HepG2 (cell line): Measurements from ENCODE around the gene CNOT2. TPM values are rescaled to one million over a fixed set of nuclear protein-coding genes. Genes with fewer than 3 reads are reported as not detected.

Source experiments
- ATAC-seq: fragments of 200-7000 bp; cut with Tn5 transposase; 3 replicates; pipeline ENCODE4 v1.9.1; 2020; ENCODE audit warnings: mild to moderate bottlenecking, moderate library complexity
- BruUV-seq: library from RNA; stranded (reverse); fragments of 400-500 nt; replicated peaks from 2 replicates; lab custom pipeline; 2021; lab: Mats Ljungman, UMichigan
- CTCF ChIA-PET: fragments of 300-600 bp; formaldehyde crosslinking; extraction: SDS; loops from one replicate; lab custom pipeline; 2021; ENCODE audit warnings: low total read pairs, inconsistent platforms, low intra/inter-chr PET ratio; lab: Yijun Ruan, JAX
- POLR2A ChIA-PET: fragments of 350-600 bp; sonication (Branson Sonifier 250); formaldehyde crosslinking; loops from one replicate; lab custom pipeline; 2020; ENCODE audit warnings: antibody characterized with exemption, inconsistent platforms; lab: Yijun Ruan, JAX
- DNase-seq: peaks from one replicate; pipeline ENCODE4 v3.0.0-alpha.2; 2015; ENCODE audit warnings: low spot score
- FAIRE-seq: peaks from 3 replicates; lab custom pipeline; 2011; peaks lifted over from hg19 to GRCh38; lab: Jason Lieb, UNC
- H2AFZ ChIP-seq: one replicate; pipeline ENCODE4 v1.6.1; 2011; ENCODE audit warnings: low read length, inconsistent platforms
- H3K27ac ChIP-seq: fragments of 300-600 bp; 3 replicates; pipeline ENCODE4 v1.8.0; 2011; ENCODE audit warnings: mixed run types, mild to moderate bottlenecking, mixed read lengths, low read length, inconsistent platforms; ENCODE audit not compliant: insufficient read depth; ENCODE audit errors: extremely low read length
- H3K27me3 ChIP-seq, 2 experiments: fragments of 200-600 bp in 1 of 2; 2 replicates in 1 of 2; 3 replicates in 1 of 2; pipeline versions ENCODE4 v1.6.0 to v1.8.0; 2011; ENCODE audit warnings: low read length in 2 of 2, mild to moderate bottlenecking in 2 of 2, moderate library complexity in 2 of 2, inconsistent platforms in 1 of 2; ENCODE audit not compliant: insufficient read depth in 2 of 2, control insufficient read depth in 1 of 2
- H3K36me3 ChIP-seq, 2 experiments: fragments of 200-600 bp in 1 of 2; replicated peaks in 1 of 2; 2 replicates in 1 of 2; 3 replicates in 1 of 2; pipeline versions ENCODE4 v1.5.1 to v1.8.0; 2011; ENCODE audit warnings: low read length in 2 of 2, inconsistent platforms in 1 of 2; ENCODE audit not compliant: insufficient read depth in 2 of 2, control insufficient read depth in 1 of 2
- H3K4me1 ChIP-seq: 2 replicates; pipeline ENCODE4 v1.5.1; 2012; ENCODE audit warnings: low read length, inconsistent platforms; ENCODE audit not compliant: insufficient read depth
- H3K4me2 ChIP-seq: 2 replicates; pipeline ENCODE4 v1.6.0; 2011; ENCODE audit warnings: low read depth, low read length, inconsistent platforms
- H3K4me3 ChIP-seq, 3 experiments: fragments of 200-600 bp in 1 of 3; sonication (generic), shearing (Covaris generic) in 1 of 3; replicated peaks in 1 of 3; 2 replicates each; pipeline ENCODE4 v1.5.1; 2011 to 2016; ENCODE audit warnings: low read length in 3 of 3, inconsistent platforms in 2 of 3, low read depth in 2 of 3, mild to moderate bottlenecking in 2 of 3, control low read depth in 1 of 3, mixed read lengths in 1 of 3; ENCODE audit not compliant: insufficient read depth in 1 of 3
- H3K79me2 ChIP-seq: one replicate; pipeline ENCODE4 v1.6.1; 2011; ENCODE audit warnings: low read length, inconsistent platforms; ENCODE audit not compliant: insufficient read depth
- H3K9ac ChIP-seq: 2 replicates; pipeline ENCODE4 v1.6.0; 2011; ENCODE audit warnings: mild to moderate bottlenecking, low read depth, low read length, inconsistent platforms; ENCODE audit not compliant: insufficient read depth
- H3K9me3 ChIP-seq: 2 replicates; pipeline ENCODE4 v1.5.1; 2012; ENCODE audit warnings: mild to moderate bottlenecking, low read length
- H4K20me1 ChIP-seq: 2 replicates; pipeline ENCODE4 v1.6.0; 2011; ENCODE audit warnings: inconsistent platforms, mild to moderate bottlenecking, low read length, moderate library complexity; ENCODE audit not compliant: insufficient read depth
- CC2D1A ChIP-seq: sonication (generic); formaldehyde crosslinking; IDR thresholded peaks from 2 replicates; pipeline ENCODE4 v1.8.1; 2023; ENCODE audit warnings: mild to moderate bottlenecking, missing genetic modification reagents
- CHD4 ChIP-seq: fragments of 200-600 bp; sonication (generic); IDR thresholded peaks from 2 replicates; pipeline ENCODE4 v1.7.0; 2017; ENCODE audit warnings: mild to moderate bottlenecking, low read length, borderline replicate concordance
- FIP1L1 ChIP-seq: fragments of 200-400 bp; formaldehyde crosslinking; IDR thresholded peaks from 2 replicates; pipeline ENCODE4 v1.6.1; 2018; ENCODE audit warnings: low read depth, mild to moderate bottlenecking, low read length, moderate library complexity, borderline replicate concordance; ENCODE audit not compliant: insufficient read depth
- MIER3 ChIP-seq: IDR thresholded peaks from 2 replicates; pipeline ENCODE4 v1.6.1; 2016; ENCODE audit warnings: missing compliant biosample characterization, borderline replicate concordance
- MYNN ChIP-seq: sonication (generic); formaldehyde crosslinking; IDR thresholded peaks from 2 replicates; pipeline ENCODE4 v1.4.0; 2020; ENCODE audit warnings: mild to moderate bottlenecking, low read depth, missing genetic modification reagents
- SIX1 ChIP-seq: sonication (generic); formaldehyde crosslinking; IDR thresholded peaks from 2 replicates; pipeline ENCODE4 v1.4.0; 2020; ENCODE audit warnings: missing genetic modification reagents, borderline replicate concordance
- ZFAT ChIP-seq: sonication (generic); formaldehyde crosslinking; conservative IDR thresholded peaks from 2 replicates; pipeline ENCODE4 v1.8.1; 2023; ENCODE audit warnings: missing genetic modification reagents, inconsistent platforms
- ZNF350 ChIP-seq: sonication (generic); formaldehyde crosslinking; IDR thresholded peaks from 2 replicates; pipeline ENCODE4 v1.4.0; 2020; ENCODE audit warnings: mild to moderate bottlenecking, low read depth, missing genetic modification reagents, borderline replicate concordance
- ZNF766 ChIP-seq: sonication (generic); formaldehyde crosslinking; IDR thresholded peaks from 2 replicates; pipeline ENCODE4 v1.5.0; 2020; ENCODE audit warnings: missing genetic modification reagents, borderline replicate concordance
- WGBS: methylation state at CpG from one replicate; pipeline ENCODE4 v1.1.6; 2017; ENCODE audit warnings: low lambda C conversion rate; 5-methylcytosine and 5-hydroxymethylcytosine counted together
- in situ Hi-C: cut with HindIII; loops from 2 replicates; pipeline ENCODE4 v1.10.0; 2017; ENCODE audit warnings: low pct_unique_long_range_greater_than_20kb; ENCODE audit not compliant: extremely low pct_ligation_motif_present
- intact Hi-C: fragments of 100-400 bp; cut with micrococcal nuclease; formaldehyde crosslinking; loops from one replicate; pipeline ENCODE4 v1.10.0; 2022; ENCODE audit not compliant: unreplicated experiment
- polyA plus RNA-seq, 8 experiments: library from polyadenylated mRNA; depleted of rRNA in 3 of 8; stranded (reverse) in 7 of 8; unstranded in 1 of 8; fragments of >200 nt; fragmentation: Illumina TruSeq in 4 of 8; extraction: Trizol in 4 of 8; gene quantifications; 2 replicates each; pipeline versions ENCODE4 v1.2.1 to v1.2.3, GENCODE V29; 2011 to 2016; ENCODE audit warnings: low read depth in 4 of 8, missing spikeins in 1 of 8, mixed read lengths in 1 of 8; ENCODE audit not compliant: insufficient read depth in 1 of 8
- total RNA-seq, 5 experiments: library from RNA; depleted of rRNA; stranded (reverse); fragments of >200 nt; fragmentation: Illumina TruSeq; extraction: Trizol; gene quantifications; 2 replicates each; pipeline ENCODE4 v1.2.3, GENCODE V29; 2016; ENCODE audit warnings: low read depth in 1 of 5
- TF ChIP-seq, protein P1 (sequence below): sonication (generic); formaldehyde crosslinking; IDR thresholded peaks from 2 replicates; pipeline ENCODE4 v1.9.0; 2021; ENCODE audit warnings: missing genetic modification reagents, mild to moderate bottlenecking, borderline replicate concordance
- TF ChIP-seq, protein P2 (sequence below): sonication (generic); formaldehyde crosslinking; IDR thresholded peaks from 2 replicates; pipeline ENCODE4 v1.4.0; 2020; ENCODE audit warnings: mild to moderate bottlenecking, missing genetic modification reagents
- TF ChIP-seq, protein P3 (sequence below): sonication (generic); formaldehyde crosslinking; IDR thresholded peaks from 2 replicates; pipeline ENCODE4 v1.8.1; 2023; ENCODE audit warnings: mild to moderate bottlenecking, inconsistent platforms, moderate library complexity, missing genetic modification reagents, borderline replicate concordance
- TF ChIP-seq, protein P4 (sequence below): sonication (generic); formaldehyde crosslinking; IDR thresholded peaks from 2 replicates; pipeline ENCODE4; 2020; ENCODE audit warnings: missing genetic modification reagents, mild to moderate bottlenecking, borderline replicate concordance

The CNOT2 gene
- total and polyA plus RNA-seq, 2 of the 13 experiments (the other 11 are each of a cell fraction or from before 2014, with no cell fraction given), result 54.5 to 76.6 TPM

DNA sequence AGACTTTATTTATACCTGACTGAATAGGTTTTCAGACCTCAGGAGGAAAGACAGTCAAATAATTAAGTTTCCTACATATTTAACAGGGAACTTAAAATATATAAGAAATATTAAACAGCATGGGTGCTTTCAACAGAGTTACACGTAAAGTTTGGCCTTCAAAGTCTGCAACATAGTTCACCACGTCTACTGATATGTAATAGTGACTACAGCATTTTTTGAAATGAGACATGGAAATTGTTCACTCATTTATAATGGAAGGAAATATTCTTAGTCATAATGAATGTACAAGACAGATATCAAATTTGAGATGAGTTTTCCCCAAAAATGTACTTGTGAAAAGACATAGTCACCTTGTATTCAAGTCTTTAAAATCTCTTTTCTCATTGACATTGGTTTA, 66.1 kb downstream of the CNOT2 start:
- no peaks in the 10 kb centered on the region for H3K4me1 ChIP-seq
- WGBS, result 97% methylated on average over 2 of the region's 2 CpGs
- H3K27ac ChIP-seq, result no peak overlapping the region
- FAIRE-seq (no peak), DNase-seq (no peak), ATAC-seq (no peak)
- H3K36me3 ChIP-seq, result peaks cover 1 to 11% of the 10 kb centered on the region in 2 experiments; a peak in 2 of 5 replicates
- BruUV-seq, result no TSS peak
- no peaks in the 10 kb centered on the region for H3K9me3 ChIP-seq
- H3K4me2 ChIP-seq, result no peak overlapping the region
- no peak overlapping the region for H2AFZ ChIP-seq
- intact Hi-C loops, result no loop called here
- no peak overlapping the region for H3K9ac ChIP-seq
- CTCF ChIA-PET, result no interaction called here
- in situ Hi-C loops, result no loop called here
- H3K27me3 ChIP-seq, result no peaks in the 10 kb centered on the region
- POLR2A ChIA-PET, result no interaction called here
- peaks cover 17% of the 10 kb centered on the region for H3K79me2 ChIP-seq
- H4K20me1 ChIP-seq, result peaks cover 4% of the 10 kb centered on the region; the same call in 1 of the 2 replicates
- H3K4me3 ChIP-seq, result no peak overlapping the region
- TF ChIP-seq, protein P1, sequence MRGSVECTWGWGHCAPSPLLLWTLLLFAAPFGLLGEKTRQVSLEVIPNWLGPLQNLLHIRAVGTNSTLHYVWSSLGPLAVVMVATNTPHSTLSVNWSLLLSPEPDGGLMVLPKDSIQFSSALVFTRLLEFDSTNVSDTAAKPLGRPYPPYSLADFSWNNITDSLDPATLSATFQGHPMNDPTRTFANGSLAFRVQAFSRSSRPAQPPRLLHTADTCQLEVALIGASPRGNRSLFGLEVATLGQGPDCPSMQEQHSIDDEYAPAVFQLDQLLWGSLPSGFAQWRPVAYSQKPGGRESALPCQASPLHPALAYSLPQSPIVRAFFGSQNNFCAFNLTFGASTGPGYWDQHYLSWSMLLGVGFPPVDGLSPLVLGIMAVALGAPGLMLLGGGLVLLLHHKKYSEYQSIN (CRISPR knock-in tag), result no peak
- TF ChIP-seq ZNF350, result no peak
- no peak for TF ChIP-seq ZFAT (CRISPR knock-in tag)
- TF ChIP-seq, protein P2, sequence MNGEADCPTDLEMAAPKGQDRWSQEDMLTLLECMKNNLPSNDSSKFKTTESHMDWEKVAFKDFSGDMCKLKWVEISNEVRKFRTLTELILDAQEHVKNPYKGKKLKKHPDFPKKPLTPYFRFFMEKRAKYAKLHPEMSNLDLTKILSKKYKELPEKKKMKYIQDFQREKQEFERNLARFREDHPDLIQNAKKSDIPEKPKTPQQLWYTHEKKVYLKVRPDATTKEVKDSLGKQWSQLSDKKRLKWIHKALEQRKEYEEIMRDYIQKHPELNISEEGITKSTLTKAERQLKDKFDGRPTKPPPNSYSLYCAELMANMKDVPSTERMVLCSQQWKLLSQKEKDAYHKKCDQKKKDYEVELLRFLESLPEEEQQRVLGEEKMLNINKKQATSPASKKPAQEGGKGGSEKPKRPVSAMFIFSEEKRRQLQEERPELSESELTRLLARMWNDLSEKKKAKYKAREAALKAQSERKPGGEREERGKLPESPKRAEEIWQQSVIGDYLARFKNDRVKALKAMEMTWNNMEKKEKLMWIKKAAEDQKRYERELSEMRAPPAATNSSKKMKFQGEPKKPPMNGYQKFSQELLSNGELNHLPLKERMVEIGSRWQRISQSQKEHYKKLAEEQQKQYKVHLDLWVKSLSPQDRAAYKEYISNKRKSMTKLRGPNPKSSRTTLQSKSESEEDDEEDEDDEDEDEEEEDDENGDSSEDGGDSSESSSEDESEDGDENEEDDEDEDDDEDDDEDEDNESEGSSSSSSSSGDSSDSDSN, result no peak
- TF ChIP-seq, protein P3, sequence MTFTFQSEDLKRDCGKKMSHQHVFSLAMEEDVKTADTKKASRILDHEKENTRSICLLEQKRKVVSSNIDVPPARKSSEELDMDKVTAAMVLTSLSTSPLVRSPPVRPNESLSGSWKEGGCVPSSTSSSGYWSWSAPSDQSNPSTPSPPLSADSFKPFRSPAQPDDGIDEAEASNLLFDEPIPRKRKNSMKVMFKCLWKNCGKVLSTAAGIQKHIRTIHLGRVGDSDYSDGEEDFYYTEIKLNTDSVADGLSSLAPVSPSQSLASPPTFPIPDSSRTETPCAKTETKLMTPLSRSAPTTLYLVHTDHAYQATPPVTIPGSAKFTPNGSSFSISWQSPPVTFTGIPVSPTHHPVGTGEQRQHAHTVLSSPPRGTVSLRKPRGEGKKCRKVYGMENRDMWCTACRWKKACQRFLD (CRISPR knock-in tag), result no peak
- no peak for TF ChIP-seq CC2D1A
- TF ChIP-seq, protein P4, sequence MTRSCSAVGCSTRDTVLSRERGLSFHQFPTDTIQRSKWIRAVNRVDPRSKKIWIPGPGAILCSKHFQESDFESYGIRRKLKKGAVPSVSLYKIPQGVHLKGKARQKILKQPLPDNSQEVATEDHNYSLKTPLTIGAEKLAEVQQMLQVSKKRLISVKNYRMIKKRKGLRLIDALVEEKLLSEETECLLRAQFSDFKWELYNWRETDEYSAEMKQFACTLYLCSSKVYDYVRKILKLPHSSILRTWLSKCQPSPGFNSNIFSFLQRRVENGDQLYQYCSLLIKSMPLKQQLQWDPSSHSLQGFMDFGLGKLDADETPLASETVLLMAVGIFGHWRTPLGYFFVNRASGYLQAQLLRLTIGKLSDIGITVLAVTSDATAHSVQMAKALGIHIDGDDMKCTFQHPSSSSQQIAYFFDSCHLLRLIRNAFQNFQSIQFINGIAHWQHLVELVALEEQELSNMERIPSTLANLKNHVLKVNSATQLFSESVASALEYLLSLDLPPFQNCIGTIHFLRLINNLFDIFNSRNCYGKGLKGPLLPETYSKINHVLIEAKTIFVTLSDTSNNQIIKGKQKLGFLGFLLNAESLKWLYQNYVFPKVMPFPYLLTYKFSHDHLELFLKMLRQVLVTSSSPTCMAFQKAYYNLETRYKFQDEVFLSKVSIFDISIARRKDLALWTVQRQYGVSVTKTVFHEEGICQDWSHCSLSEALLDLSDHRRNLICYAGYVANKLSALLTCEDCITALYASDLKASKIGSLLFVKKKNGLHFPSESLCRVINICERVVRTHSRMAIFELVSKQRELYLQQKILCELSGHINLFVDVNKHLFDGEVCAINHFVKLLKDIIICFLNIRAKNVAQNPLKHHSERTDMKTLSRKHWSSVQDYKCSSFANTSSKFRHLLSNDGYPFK (CRISPR knock-in tag), result no peak
- TF ChIP-seq FIP1L1, result no peak
- no peak for TF ChIP-seq SIX1 (CRISPR knock-in tag)
- no peak for TF ChIP-seq MIER3 (CRISPR knock-in tag)
- no peak for TF ChIP-seq MYNN (CRISPR knock-in tag)
- TF ChIP-seq ZNF766 (CRISPR knock-in tag), result no peak
- TF ChIP-seq CHD4, result no peak
